PFSK-1 (cell line): ENCODE data around the gene RAPGEF5.

Experiments used
- FOXP2 ChIP-seq: optimal IDR thresholded peaks from 2 replicates; pipeline ENCODE3; 2011; ENCODE audit warnings: borderline replicate concordance, control low read depth, inconsistent platforms; ENCODE audit not compliant: insufficient read depth; ENCODE audit errors: extremely low read length, extremely low read depth
- POLR2AphosphoS5 ChIP-seq: IDR thresholded peaks from 2 replicates; pipeline ENCODE4 v1.6.1; 2012; ENCODE audit warnings: low read depth, mild to moderate bottlenecking, control low read depth, low read length, moderate library complexity
- SIN3A ChIP-seq: IDR thresholded peaks from 2 replicates; pipeline ENCODE4 v1.6.1; 2012; ENCODE audit warnings: mild to moderate bottlenecking, low read length, moderate library complexity, borderline replicate concordance; ENCODE audit not compliant: insufficient read depth
- TAF1 ChIP-seq: IDR thresholded peaks from 2 replicates; pipeline ENCODE4 v1.6.1; 2012; ENCODE audit warnings: low read length, control low read depth, borderline replicate concordance; ENCODE audit not compliant: insufficient read depth
- TF ChIP-seq, protein P1 (sequence below), 2 experiments: IDR thresholded peaks; 2 replicates each; pipeline versions ENCODE4 v1.6.1 to v1.8.0; 2011 to 2012; ENCODE audit warnings: low read depth in 2 of 2, low read length in 2 of 2, control low read depth in 1 of 2, inconsistent platforms in 1 of 2, mild to moderate bottlenecking in 1 of 2, moderate library complexity in 1 of 2; ENCODE audit not compliant: insufficient read depth in 1 of 2

RAPGEF5 gene

DNA sequence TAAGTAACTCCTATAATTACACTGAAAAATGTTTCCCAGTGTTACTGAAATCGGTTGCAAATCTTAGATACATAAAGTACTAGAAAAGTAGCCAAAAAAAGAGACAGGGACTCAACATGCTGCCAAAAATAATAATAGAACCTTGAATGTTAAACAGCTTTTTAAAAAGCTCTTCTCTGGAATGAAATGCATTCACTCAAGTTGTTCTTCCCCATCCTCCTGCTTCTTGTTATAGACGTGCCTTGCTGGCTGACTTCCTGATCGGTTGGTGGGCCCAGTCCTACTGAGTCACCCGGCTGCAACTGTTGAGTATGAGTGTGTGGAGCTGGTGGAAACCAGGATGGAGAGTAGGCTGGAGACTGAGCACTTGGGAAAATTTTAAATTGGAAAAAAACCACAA is 30.6 kb upstream of the RAPGEF5 start:
- no peak for TF ChIP-seq SIN3A

- TF ChIP-seq SIN3A (no peak), POLR2AphosphoS5 (no peak), TAF1 (no peak), FOXP2 (no peak)
- TF ChIP-seq, protein P1, sequence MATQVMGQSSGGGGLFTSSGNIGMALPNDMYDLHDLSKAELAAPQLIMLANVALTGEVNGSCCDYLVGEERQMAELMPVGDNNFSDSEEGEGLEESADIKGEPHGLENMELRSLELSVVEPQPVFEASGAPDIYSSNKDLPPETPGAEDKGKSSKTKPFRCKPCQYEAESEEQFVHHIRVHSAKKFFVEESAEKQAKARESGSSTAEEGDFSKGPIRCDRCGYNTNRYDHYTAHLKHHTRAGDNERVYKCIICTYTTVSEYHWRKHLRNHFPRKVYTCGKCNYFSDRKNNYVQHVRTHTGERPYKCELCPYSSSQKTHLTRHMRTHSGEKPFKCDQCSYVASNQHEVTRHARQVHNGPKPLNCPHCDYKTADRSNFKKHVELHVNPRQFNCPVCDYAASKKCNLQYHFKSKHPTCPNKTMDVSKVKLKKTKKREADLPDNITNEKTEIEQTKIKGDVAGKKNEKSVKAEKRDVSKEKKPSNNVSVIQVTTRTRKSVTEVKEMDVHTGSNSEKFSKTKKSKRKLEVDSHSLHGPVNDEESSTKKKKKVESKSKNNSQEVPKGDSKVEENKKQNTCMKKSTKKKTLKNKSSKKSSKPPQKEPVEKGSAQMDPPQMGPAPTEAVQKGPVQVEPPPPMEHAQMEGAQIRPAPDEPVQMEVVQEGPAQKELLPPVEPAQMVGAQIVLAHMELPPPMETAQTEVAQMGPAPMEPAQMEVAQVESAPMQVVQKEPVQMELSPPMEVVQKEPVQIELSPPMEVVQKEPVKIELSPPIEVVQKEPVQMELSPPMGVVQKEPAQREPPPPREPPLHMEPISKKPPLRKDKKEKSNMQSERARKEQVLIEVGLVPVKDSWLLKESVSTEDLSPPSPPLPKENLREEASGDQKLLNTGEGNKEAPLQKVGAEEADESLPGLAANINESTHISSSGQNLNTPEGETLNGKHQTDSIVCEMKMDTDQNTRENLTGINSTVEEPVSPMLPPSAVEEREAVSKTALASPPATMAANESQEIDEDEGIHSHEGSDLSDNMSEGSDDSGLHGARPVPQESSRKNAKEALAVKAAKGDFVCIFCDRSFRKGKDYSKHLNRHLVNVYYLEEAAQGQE (IDR thresholded peaks at IDR 0.05; ENCODE audit: insufficient read depth in 1 of 2, low read depth in 2 of 2, low read length in 2 of 2), result no peak
Observed at GRCh38 chr7:22386865-22387264, 29.9 kb upstream of the RAPGEF5 start.

DNA sequence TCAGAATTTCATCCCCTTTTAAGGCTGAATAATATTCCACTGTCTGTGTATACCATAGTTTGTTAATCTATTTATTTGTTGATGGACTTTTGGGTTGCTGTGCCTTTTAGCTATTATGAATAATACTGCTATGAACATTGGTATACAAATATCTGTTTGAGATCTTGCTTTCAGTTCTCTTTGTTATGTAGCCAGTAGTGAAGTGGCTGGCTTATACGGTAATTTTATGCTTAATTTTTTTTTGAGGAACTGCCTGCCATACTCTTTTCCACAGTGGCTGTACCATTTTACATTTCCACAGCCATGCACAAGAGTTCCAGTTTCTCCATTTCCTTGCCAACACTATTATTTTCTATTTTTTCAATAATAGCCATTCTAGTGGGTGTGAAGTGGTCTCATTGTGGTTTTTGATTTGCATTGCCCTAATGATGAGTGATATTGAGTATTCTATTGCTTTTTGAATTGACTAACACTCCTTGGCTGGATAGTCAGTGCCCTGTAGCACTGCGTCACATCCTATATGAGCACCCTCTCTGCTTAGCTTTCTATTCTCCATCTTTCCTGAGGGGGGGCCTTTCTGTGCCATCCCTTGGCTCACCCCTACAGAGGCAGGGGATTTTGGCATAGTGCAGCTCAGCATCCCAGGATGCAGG is 29.4 kb upstream of the RAPGEF5 start:
- TF ChIP-seq POLR2AphosphoS5 (no peak), SIN3A (no peak), FOXP2 (no peak), TAF1 (no peak)
- TF ChIP-seq, protein P1 (IDR thresholded peaks at IDR 0.05; ENCODE audit: insufficient read depth in 1 of 2, low read depth in 2 of 2, low read length in 2 of 2), result no peak

DNA sequence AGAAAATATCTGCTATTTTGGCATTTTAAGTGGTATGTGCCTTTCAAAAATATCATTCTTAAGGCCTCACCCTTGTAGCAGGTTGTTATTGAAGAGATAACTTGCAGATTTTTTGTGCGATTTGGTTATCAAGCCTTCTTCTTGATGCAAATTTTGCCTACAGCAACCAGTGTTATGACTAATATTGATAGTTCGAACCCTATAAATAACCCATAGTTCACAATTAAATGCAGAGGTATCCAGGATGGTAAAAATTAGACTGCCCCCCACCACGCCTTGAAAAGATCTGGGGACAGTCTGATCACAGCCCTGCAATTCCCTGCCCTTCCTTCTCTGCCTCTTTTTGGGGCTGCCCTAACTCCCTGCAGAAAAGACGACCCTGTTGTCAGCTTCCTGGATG is 28.4 kb upstream of the RAPGEF5 start:
- no peak for TF ChIP-seq FOXP2
- TF ChIP-seq, protein P1 (IDR thresholded peaks at IDR 0.05; ENCODE audit: insufficient read depth in 1 of 2, low read depth in 2 of 2, low read length in 2 of 2), result no peak
- no peak for TF ChIP-seq TAF1
- TF ChIP-seq POLR2AphosphoS5, result no peak
- TF ChIP-seq SIN3A, result no peak

DNA sequence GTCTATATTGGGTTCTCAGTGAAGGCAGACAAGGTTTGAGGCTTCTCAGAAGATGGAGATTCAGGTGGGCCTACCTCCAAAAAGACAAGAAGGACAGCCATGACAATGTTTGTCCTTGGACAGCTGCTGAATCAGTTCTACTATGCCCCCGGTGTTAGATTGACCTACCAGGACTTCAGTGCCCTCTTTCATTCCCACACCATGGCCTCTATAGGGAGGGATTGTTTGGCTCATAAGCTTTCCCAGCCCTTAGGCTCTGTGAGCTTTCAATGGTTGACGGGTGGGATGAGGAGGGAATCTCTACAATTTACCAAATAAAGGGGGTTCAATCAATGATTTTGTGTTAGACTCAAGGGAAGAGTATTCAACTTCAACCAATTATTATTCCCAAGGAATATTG is 23.4 kb upstream of the RAPGEF5 start:
- TF ChIP-seq, protein P1 (IDR thresholded peaks at IDR 0.05; ENCODE audit: insufficient read depth in 1 of 2, low read depth in 2 of 2, low read length in 2 of 2), result no peak
- TF ChIP-seq TAF1 (no peak), SIN3A (no peak), POLR2AphosphoS5 (no peak), FOXP2 (no peak)
